GM20000 (cell line): ENCODE measurements around the gene HPSE2.
"Not testable (repeated sequence)": the region's sequence is repeated elsewhere in the genome, so short reads cannot be mapped to it uniquely, and the experiment has no call there.

Source experiments
- DNase-seq: peaks from one replicate; pipeline ENCODE4 v3.0.0; 2012; ENCODE audit warnings: low spot score
- CTCF ChIP-seq: IDR thresholded peaks from 2 replicates; pipeline ENCODE4 v1.5.1; 2012; ENCODE audit warnings: mild to moderate bottlenecking, control low read depth; ENCODE audit errors: extremely low read depth, missing control alignments

The HPSE2 gene

GRCh38 chr10:98510412-98510995 is 725.1 kb downstream of the HPSE2 start:
- no peak for DNase-seq
- no peak for TF ChIP-seq CTCF

- DNase-seq: no peak
- no peak for TF ChIP-seq CTCF
These were observed 725.9 kb downstream of the HPSE2 start for GRCh38 chr10:98509745-98510144.

GRCh38 chr10:98502535-98502934 is 733.1 kb downstream of the HPSE2 start:
- not testable (repeated sequence) for DNase-seq

- DNase-seq: no peak
- TF ChIP-seq CTCF: no peak
These were observed 742.9 kb downstream of the HPSE2 start for GRCh38 chr10:98492763-98493162.

GRCh38 chr10:98489561-98490481 is 745.8 kb downstream of the HPSE2 start:
- TF ChIP-seq CTCF: no peak
- no peak for DNase-seq

GRCh38 chr10:98488669-98489430 is 746.8 kb downstream of the HPSE2 start:
- no peak for DNase-seq
- no peak for TF ChIP-seq CTCF

GRCh38 chr10:98487649-98488048 is 748.0 kb downstream of the HPSE2 start:
- no peak for DNase-seq
- TF ChIP-seq CTCF: no peak
